ENCODE measurements around the gene ZCCHC24.

Gene ZCCHC24

GRCh38 chr10:79409726-79410085 is 35.7 kb downstream of the ZCCHC24 start:
- no peak for FAIRE-seq

DNA sequence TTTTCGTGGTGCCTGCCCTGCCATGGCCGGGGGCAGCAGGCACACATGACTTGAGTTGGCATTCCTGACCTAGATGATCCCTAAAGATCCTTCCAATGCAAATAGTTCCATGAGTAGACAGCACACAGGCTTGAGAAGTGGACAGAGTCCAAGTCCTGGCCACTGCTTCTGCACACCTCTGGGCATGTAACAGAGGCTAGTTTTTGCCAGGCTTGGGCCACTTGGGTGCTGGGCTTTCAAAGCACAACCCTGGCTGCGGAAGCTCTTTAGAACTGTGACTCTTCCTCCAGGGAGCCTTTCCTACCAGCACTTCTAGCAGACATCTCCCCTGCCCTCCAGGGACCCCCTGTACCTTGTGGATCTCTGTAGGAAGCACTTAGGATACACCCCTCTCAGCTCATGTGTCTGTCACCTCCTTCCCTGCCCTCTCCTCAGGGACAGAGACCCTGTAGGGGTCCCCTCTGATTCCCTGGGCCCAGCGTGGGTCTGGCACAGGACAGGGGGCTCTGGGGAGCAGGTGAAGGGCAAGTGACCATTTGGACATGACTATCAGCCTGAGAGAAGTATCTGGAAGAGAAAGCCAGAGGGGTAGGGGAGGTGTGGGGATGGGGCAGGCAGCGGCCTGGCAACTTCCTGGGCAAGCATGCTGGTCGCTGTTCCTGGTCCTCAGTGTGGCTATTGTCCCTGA is 36.2 kb downstream of the ZCCHC24 start:
- no peak for FAIRE-seq

GRCh38 chr10:79407811-79408795 is 37.3 kb downstream of the ZCCHC24 start:
- no peak for FAIRE-seq

DNA sequence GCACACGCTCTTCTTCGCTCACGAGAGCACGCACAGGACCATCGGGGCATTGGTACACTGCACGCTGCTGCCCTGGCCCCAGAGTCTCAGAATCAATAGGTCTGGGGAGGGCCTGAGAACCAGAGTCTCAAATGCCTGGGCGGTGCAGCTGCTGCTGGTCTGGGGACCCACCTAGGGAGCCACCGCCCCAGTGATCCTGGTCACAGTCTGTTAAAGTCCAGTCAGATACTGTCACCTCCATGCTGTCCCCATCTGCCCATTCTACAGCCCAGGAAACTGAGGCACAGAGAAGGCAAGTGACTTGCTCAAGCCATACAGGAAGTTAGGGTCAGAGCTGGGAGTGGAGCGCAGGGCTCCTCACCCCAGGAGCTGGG is 38.0 kb downstream of the ZCCHC24 start:
- FAIRE-seq, result no peak

- FAIRE-seq, result no peak
Observed at GRCh38 chr10:79406683-79407422, 38.6 kb downstream of the ZCCHC24 start.

- FAIRE-seq, result no peak
Observed at GRCh38 chr10:79405995-79406515, 39.4 kb downstream of the ZCCHC24 start.

- no peak for FAIRE-seq
Observed at GRCh38 chr10:79405221-79405994, 40.0 kb downstream of the ZCCHC24 start.

GRCh38 chr10:79404690-79405131 is 40.7 kb downstream of the ZCCHC24 start:
- no peak for FAIRE-seq

GRCh38 chr10:79404231-79404609 is 41.2 kb downstream of the ZCCHC24 start:
- FAIRE-seq, result no peak

- FAIRE-seq, result no peak
Observed at GRCh38 chr10:79403441-79404230, 41.8 kb downstream of the ZCCHC24 start.

GRCh38 chr10:79402951-79403350 is 42.5 kb downstream of the ZCCHC24 start:
- no peak for FAIRE-seq

DNA sequence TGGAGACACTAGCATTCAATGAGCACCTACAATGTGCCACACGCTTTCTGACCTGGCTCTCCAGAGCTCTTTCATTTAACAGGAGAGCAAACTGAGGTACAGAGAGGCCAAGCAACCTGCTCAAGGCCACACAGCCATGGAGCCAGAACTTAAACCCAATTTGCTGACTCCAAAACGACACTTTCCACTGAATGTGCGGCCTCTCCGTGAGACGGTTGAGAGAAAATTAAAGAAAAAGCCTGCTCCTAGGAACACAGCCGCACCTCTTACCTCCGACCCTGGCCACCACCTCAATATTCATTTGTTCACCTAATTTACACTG is 42.8 kb downstream of the ZCCHC24 start:
- FAIRE-seq, result no peak

DNA sequence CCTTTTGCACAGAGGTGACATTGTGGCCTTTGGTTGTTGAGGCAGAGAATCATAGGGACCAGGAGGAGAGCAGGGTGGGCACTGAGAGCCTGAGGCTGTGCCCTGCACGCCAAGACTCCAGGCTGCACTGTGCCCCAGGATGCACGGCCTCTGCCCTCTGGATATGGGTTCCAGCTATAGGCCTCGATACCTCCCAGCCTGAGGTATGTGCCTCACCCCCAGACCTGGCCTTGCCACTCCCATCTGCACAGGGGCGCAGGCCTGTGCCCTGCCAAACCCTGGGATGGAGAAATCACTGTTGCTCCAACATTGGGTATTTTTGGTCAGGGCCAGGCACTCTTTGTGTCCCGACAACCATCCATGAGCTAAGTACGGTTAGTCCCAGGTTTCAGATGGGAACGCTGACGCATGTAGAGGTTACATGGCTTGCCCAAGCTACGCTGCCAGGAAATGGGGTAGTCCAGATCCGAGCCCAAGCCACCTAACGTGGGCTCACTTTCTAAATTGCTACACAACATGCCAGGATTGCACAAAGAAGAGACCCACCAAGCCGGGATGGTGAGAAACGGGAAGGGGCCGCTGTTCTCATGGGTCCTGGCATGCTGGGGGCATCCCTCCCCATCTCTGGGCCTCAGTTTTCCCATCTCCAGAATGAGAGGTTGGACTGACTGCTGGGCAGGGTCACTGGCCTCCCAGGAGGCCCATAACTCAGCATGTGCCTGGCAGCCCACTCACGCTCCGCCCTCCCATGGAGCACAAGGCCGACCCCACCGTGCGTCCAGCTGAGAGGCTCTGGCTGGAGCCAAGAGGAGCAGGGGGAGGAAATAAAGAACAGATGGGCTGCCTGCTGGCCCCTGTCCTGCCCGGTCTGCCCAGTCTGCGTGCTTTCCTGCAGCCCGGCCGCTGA is 44.2 kb downstream of the ZCCHC24 start:
- FAIRE-seq, result no peak

DNA sequence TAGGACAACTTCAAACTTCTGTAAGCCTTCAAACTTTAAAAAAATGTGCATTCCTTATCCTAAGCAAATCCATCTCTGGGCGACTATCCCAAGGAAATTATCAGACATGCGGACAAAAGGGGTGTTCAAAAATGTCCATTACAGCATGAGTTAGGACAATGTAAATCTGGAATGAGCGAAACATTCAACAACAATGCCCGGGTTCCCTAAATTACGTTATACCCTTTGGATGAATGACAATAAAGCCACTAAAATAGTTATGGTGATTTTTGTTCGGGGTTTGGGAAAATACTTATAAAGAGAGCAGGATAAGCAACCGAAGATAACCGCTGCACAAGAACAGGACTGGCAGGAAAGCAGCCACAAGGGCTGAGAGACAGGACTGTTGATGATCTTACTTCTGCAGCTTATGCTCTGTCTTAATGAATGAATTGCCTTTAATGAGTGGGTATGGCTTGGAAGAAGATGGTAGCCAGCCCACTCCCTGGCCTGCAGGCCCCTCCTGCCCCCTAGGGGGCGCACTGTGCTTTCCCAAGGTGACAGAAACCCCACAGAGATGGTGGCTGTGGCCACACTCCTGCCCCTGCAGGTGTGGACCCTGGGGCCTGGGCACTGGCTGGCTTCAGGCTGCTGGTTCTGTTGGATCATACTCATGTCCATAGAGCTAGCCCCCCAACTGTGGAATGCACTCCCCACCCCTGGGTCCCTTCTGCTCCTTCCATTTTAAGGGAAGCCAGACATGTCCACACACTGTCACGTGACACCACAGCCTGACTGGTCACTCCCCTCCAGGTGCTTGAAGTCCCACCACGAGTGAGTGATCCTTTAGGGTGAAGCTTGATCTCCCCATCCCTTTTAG is 45.0 kb downstream of the ZCCHC24 start:
- no peak for FAIRE-seq

DNA sequence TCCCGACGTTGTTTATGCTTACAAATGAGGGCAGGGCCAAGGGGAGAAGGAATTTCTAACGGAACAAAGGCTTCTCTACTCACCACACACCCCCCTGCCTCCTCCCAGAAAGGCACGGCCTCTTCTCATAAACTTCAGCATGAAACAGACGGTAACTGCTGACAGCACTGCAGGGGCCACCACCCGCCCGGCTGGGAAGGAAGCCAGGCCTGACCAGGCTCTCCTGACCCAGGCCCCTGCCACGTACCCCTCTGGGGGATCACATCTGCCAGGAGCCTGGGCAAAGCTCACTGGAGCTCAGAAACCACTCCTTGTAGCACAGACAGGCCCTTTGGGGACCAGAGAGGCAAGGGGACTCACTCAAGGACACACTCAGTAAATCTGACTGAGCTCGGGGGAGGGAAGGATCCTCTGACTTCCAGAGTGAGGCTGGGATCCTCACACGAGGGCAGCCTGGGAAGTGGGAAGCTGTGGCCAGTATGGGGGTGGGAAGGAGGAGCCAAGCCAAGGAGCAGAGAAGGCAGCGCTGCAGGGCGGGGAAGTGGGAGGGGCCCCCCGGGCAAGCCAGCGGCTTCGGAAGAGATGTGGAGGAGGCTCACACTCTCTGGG is 46.1 kb downstream of the ZCCHC24 start:
- no peak for FAIRE-seq

DNA sequence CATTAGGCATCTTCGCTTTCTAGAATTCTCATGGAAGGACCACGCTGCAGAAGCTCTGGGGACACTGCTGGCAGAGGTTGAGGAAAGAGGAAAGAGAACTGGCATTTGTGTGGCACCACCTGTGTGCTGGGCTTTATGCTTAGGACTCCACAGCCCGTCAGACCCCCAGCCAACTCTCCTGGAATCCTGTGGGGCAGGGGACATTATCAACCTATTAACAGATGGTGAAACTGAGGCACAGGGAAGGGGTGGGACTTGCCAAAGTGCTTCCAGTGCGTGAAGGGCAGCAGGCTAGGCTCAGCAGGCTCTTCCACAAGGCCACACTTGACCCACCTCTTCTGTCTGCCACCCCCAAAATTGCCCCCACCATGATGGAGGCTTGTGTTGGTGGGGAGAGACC is 46.8 kb downstream of the ZCCHC24 start:
- FAIRE-seq, result no peak

- FAIRE-seq, result no peak
Observed at GRCh38 chr10:79397575-79398303, 47.7 kb downstream of the ZCCHC24 start.

DNA sequence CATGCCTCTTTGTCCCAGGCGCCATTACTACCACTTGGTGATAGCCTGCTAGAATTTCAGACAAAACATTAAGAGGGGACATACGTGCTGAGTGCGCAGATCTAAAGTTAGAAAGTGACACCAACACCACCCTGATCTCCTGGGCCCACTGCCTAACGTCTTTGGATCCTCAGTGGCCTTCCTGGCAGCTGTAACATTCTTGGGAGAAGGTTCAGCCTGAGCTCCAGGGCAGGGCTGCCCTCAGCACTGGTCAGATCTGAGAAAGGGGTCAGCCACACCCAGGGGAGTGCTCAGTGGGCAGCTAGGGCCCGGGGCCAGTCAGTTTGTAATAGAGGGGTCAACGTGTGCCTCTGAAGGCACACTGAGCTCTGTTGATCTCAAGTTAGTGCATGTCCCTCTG is 48.4 kb downstream of the ZCCHC24 start:
- FAIRE-seq, result no peak
